Activated CD4-positive, alpha-beta memory T cell treated with anti-CD3 and anti-CD28 coated beads for 36 hours (primary cell): ENCODE measurements around the gene TSPAN13. TPM values are rescaled to one million over a fixed set of nuclear protein-coding genes. Genes with fewer than 3 reads are reported as not detected.

ENCODE experiments used
- CTCF ChIA-PET: fragments of 350-600 bp; sonication (Branson Sonifier 250); formaldehyde crosslinking; loops from one replicate; lab custom pipeline; 2021; ENCODE audit warnings: antibody characterized with exemption, inconsistent platforms; lab: Charles Lee
- POLR2A ChIA-PET: fragments of 350-600 bp; sonication (Branson Sonifier 250); formaldehyde crosslinking; loops from one replicate; lab custom pipeline; 2021; ENCODE audit warnings: antibody characterized with exemption; lab: Charles Lee
- DNase-seq: peaks from one replicate; pipeline ENCODE4 v3.0.0-alpha.2; 2020
- H3K27ac Mint-ChIP-seq: one replicate; pipeline ENCODE4 v1.8.0; 2021; ENCODE audit warnings: mixed read lengths
- H3K27me3 Mint-ChIP-seq: one replicate; pipeline ENCODE4 v1.8.0; 2021; ENCODE audit warnings: mixed read lengths
- H3K36me3 Mint-ChIP-seq: one replicate; pipeline ENCODE4 v1.8.0; 2021; ENCODE audit warnings: mixed read lengths
- H3K4me1 Mint-ChIP-seq: one replicate; pipeline ENCODE4 v1.8.0; 2021; ENCODE audit warnings: low read depth, mixed read lengths
- H3K4me3 Mint-ChIP-seq: one replicate; pipeline ENCODE4 v1.8.0; 2021; ENCODE audit warnings: mild to moderate bottlenecking, mixed read lengths
- H3K9me3 Mint-ChIP-seq: one replicate; pipeline ENCODE4 v1.8.0; 2021; ENCODE audit warnings: mixed read lengths
- intact Hi-C: fragments of 100-400 bp; cut with micrococcal nuclease; formaldehyde crosslinking; loops from one replicate; pipeline ENCODE4 v1.15.1; 2023
- total RNA-seq, 2 experiments: library from RNA; stranded (reverse); gene quantifications; one replicate each; pipeline ENCODE4 v1.2.3, GENCODE V29; 2021

TSPAN13 gene
- total RNA-seq, 2 experiments from 2014 or later: 0.41 to 0.76 TPM

- CTCF ChIA-PET: no interaction called here
- POLR2A ChIA-PET: no interaction called here
- no peak overlapping the region for H3K4me3 Mint-ChIP-seq
Observed at GRCh38 chr7:16728811-16729210, 24.7 kb upstream of the TSPAN13 start.

GRCh38 chr7:16729541-16729940, 24.0 kb upstream of the TSPAN13 start:
- POLR2A ChIA-PET: no interaction called here
- no peak overlapping the region for H3K4me3 Mint-ChIP-seq

More at GRCh38 chr7:16728811-16729210, 24.7 kb upstream of the TSPAN13 start:
- no peaks in the 10 kb centered on the region for H3K36me3 Mint-ChIP-seq
- H3K27me3 Mint-ChIP-seq: no peaks in the 10 kb centered on the region
- intact Hi-C loops: no loop called here
- H3K9me3 Mint-ChIP-seq: no peaks in the 10 kb centered on the region
- DNase-seq: no peak
- H3K27ac Mint-ChIP-seq: no peak overlapping the region
- H3K4me1 Mint-ChIP-seq: no peaks in the 10 kb centered on the region

GRCh38 chr7:16730937-16731336, 22.6 kb upstream of the TSPAN13 start:
- no peak for DNase-seq
- no peaks in the 10 kb centered on the region for H3K27me3 Mint-ChIP-seq
- no peaks in the 10 kb centered on the region for H3K36me3 Mint-ChIP-seq
- H3K9me3 Mint-ChIP-seq: no peaks in the 10 kb centered on the region
- H3K4me3 Mint-ChIP-seq: no peak overlapping the region
- intact Hi-C loops: no loop called here
- CTCF ChIA-PET: no interaction called here
- H3K4me1 Mint-ChIP-seq: peaks cover 2% of the 10 kb centered on the region
- POLR2A ChIA-PET: no interaction called here
- H3K27ac Mint-ChIP-seq: no peak overlapping the region

More at GRCh38 chr7:16729541-16729940, 24.0 kb upstream of the TSPAN13 start:
- Mint-ChIP-seq H3K9me3 (no peaks in the 10 kb centered on the region), H3K27ac (no peak overlapping the region), H3K36me3 (no peaks in the 10 kb centered on the region), H3K4me1 (no peaks in the 10 kb centered on the region), H3K27me3 (no peaks in the 10 kb centered on the region)
- no peak for DNase-seq
- intact Hi-C loops: no loop called here
- CTCF ChIA-PET: no interaction called here

GRCh38 chr7:16732828-16733227, 20.7 kb upstream of the TSPAN13 start:
- Mint-ChIP-seq H3K4me1 (peaks cover 2% of the 10 kb centered on the region), H3K27me3 (no peaks in the 10 kb centered on the region), H3K9me3 (no peaks in the 10 kb centered on the region), H3K27ac (no peak overlapping the region), H3K36me3 (no peaks in the 10 kb centered on the region), H3K4me3 (no peak overlapping the region)
- CTCF ChIA-PET: no interaction called here
- POLR2A ChIA-PET: no interaction called here
- intact Hi-C loops: no loop called here
- no peak for DNase-seq

GRCh38 chr7:16734148-16734726, 19.3 kb upstream of the TSPAN13 start:
- Mint-ChIP-seq H3K36me3 (no peaks in the 10 kb centered on the region), H3K27ac (no peak overlapping the region), H3K4me3 (no peak overlapping the region), H3K27me3 (no peaks in the 10 kb centered on the region), H3K4me1 (peaks cover 2% of the 10 kb centered on the region), H3K9me3 (no peaks in the 10 kb centered on the region)
- no peak for DNase-seq
- ChIA-PET POLR2A (no interaction called here), CTCF (interaction anchor here (1.0 kb wide), 1 partner anchor 57 kb away, joined by 3 read pairs; no protein-coding TSS in a partner anchor)
- intact Hi-C loops: no loop called here

GRCh38 chr7:16735020-16735419, 18.5 kb upstream of the TSPAN13 start:
- no peak overlapping the region for H3K27ac Mint-ChIP-seq
- no peak overlapping the region for H3K4me3 Mint-ChIP-seq
- POLR2A ChIA-PET: no interaction called here
- no peak for DNase-seq
- CTCF ChIA-PET: interaction anchor here (1.0 kb wide), 1 partner anchor 57 kb away, joined by 3 read pairs; no protein-coding TSS in a partner anchor
- H3K9me3 Mint-ChIP-seq: no peaks in the 10 kb centered on the region
- intact Hi-C loops: no loop called here
- H3K27me3 Mint-ChIP-seq: no peaks in the 10 kb centered on the region
- peaks cover 6% of the 10 kb centered on the region for H3K4me1 Mint-ChIP-seq
- H3K36me3 Mint-ChIP-seq: no peaks in the 10 kb centered on the region

- H3K36me3 Mint-ChIP-seq: no peaks in the 10 kb centered on the region
- no peak for DNase-seq
- H3K27me3 Mint-ChIP-seq: no peaks in the 10 kb centered on the region
- CTCF ChIA-PET: interaction anchor here (1.2 kb wide), 1 partner anchor 440 kb away, joined by 3 read pairs; no protein-coding TSS in a partner anchor
- POLR2A ChIA-PET: no interaction called here
- H3K9me3 Mint-ChIP-seq: no peaks in the 10 kb centered on the region
- intact Hi-C loops: no loop called here
- no peak overlapping the region for H3K4me3 Mint-ChIP-seq
- H3K27ac Mint-ChIP-seq: no peak overlapping the region
- H3K4me1 Mint-ChIP-seq: peaks cover 12% of the 10 kb centered on the region
Observed at GRCh38 chr7:16738011-16738688, 15.4 kb upstream of the TSPAN13 start.

GRCh38 chr7:16739863-16740622, 13.5 kb upstream of the TSPAN13 start:
- intact Hi-C loops: no loop called here
- Mint-ChIP-seq H3K36me3 (no peaks in the 10 kb centered on the region), H3K27ac (no peak overlapping the region), H3K4me3 (no peak overlapping the region), H3K27me3 (no peaks in the 10 kb centered on the region), H3K9me3 (no peaks in the 10 kb centered on the region), H3K4me1 (peaks cover 12% of the 10 kb centered on the region)
- DNase-seq: peak; percentile 19
- POLR2A ChIA-PET: no interaction called here
- CTCF ChIA-PET: no interaction called here

- Mint-ChIP-seq H3K27me3 (no peaks in the 10 kb centered on the region), H3K4me3 (no peak overlapping the region), H3K27ac (no peak overlapping the region), H3K4me1 (peaks cover 10% of the 10 kb centered on the region), H3K9me3 (no peaks in the 10 kb centered on the region), H3K36me3 (no peaks in the 10 kb centered on the region)
- no peak for DNase-seq
- intact Hi-C loops: no loop called here
- POLR2A ChIA-PET: no interaction called here
- CTCF ChIA-PET: no interaction called here
Observed at GRCh38 chr7:16740623-16740953, 13.0 kb upstream of the TSPAN13 start.

- DNase-seq: no peak
- Mint-ChIP-seq H3K9me3 (no peaks in the 10 kb centered on the region), H3K4me1 (peaks cover 10% of the 10 kb centered on the region), H3K36me3 (no peaks in the 10 kb centered on the region), H3K4me3 (no peak overlapping the region), H3K27me3 (no peaks in the 10 kb centered on the region), H3K27ac (no peak overlapping the region)
- intact Hi-C loops: no loop called here
- ChIA-PET CTCF (no interaction called here), POLR2A (no interaction called here)
Observed at GRCh38 chr7:16740996-16741395, 12.6 kb upstream of the TSPAN13 start.

GRCh38 chr7:16741676-16742075, 11.9 kb upstream of the TSPAN13 start:
- no peak for DNase-seq
- H3K4me3 Mint-ChIP-seq: no peak overlapping the region
- no peaks in the 10 kb centered on the region for H3K36me3 Mint-ChIP-seq
- no peak overlapping the region for H3K27ac Mint-ChIP-seq
- ChIA-PET POLR2A (no interaction called here), CTCF (no interaction called here)
- no peaks in the 10 kb centered on the region for H3K9me3 Mint-ChIP-seq
- peaks cover 10% of the 10 kb centered on the region for H3K4me1 Mint-ChIP-seq
- no peaks in the 10 kb centered on the region for H3K27me3 Mint-ChIP-seq
- intact Hi-C loops: no loop called here

GRCh38 chr7:16742547-16742946, 11.0 kb upstream of the TSPAN13 start:
- no peak overlapping the region for H3K27ac Mint-ChIP-seq
- ChIA-PET POLR2A (no interaction called here), CTCF (no interaction called here)
- intact Hi-C loops: no loop called here
- H3K4me1 Mint-ChIP-seq: peaks cover 10% of the 10 kb centered on the region
- no peaks in the 10 kb centered on the region for H3K27me3 Mint-ChIP-seq
- no peak for DNase-seq
- no peak overlapping the region for H3K4me3 Mint-ChIP-seq
- no peaks in the 10 kb centered on the region for H3K36me3 Mint-ChIP-seq
- H3K9me3 Mint-ChIP-seq: no peaks in the 10 kb centered on the region
